ENCODE data around the gene RYR1. TPM values are rescaled to one million over a fixed set of nuclear protein-coding genes. Genes with fewer than 3 reads are reported as not detected.
"Not testable (repeated sequence)": the region's sequence is repeated elsewhere in the genome, so short reads cannot be mapped to it uniquely, and the experiment has no call there.

The RYR1 gene
- total RNA-seq, 1 donor from 2014 or later: 243 TPM

- Histone ChIP-seq H3K4me1 (ENCODE audit: control insufficient read depth in 3 of 3, insufficient read depth in 3 of 3, low read length in 3 of 3) (peaks cover 4 to 22% (median 19%) of the 10 kb centered on the region in 3 donors), H3K27ac (ENCODE audit: low read depth, low read length) (no peak overlapping the region), H3K36me3 (ENCODE audit: control insufficient read depth in 3 of 3, insufficient read depth in 3 of 3, low read length in 3 of 3) (peaks cover 63 to 80% (median 69%) of the 10 kb centered on the region in 3 donors), H3K27me3 (ENCODE audit: control insufficient read depth in 3 of 3, insufficient read depth in 3 of 3, low read length in 3 of 3) (no peaks in the 10 kb centered on the region), H3K9me3 (ENCODE audit: control insufficient read depth in 3 of 3, low read length in 3 of 3) (no peaks in the 10 kb centered on the region), H3K4me3 (ENCODE audit: low read length in 3 of 3) (no peak overlapping the region), H3K9ac (ENCODE audit: low read depth in 1 of 3, low read length in 3 of 3) (no peak overlapping the region)
Measured at GRCh38 chr19:38467541-38468525, 34.3 kb downstream of the RYR1 start.

- H3K4me3 ChIP-seq (ENCODE audit: low read length in 3 of 3): no peak overlapping the region
- no peak overlapping the region for H3K27ac ChIP-seq (ENCODE audit: low read depth, low read length)
- H3K9me3 ChIP-seq (ENCODE audit: control insufficient read depth in 3 of 3, low read length in 3 of 3): no peaks in the 10 kb centered on the region
- peaks cover 4 to 22% (median 19%) of the 10 kb centered on the region in 3 donors for H3K4me1 ChIP-seq (ENCODE audit: control insufficient read depth in 3 of 3, insufficient read depth in 3 of 3, low read length in 3 of 3)
- H3K36me3 ChIP-seq (ENCODE audit: control insufficient read depth in 3 of 3, insufficient read depth in 3 of 3, low read length in 3 of 3): peaks cover 64 to 77% (median 70%) of the 10 kb centered on the region in 3 donors
- no peak overlapping the region for H3K9ac ChIP-seq (ENCODE audit: low read depth in 1 of 3, low read length in 3 of 3)
- H3K27me3 ChIP-seq (ENCODE audit: control insufficient read depth in 3 of 3, insufficient read depth in 3 of 3, low read length in 3 of 3): no peaks in the 10 kb centered on the region
Measured at GRCh38 chr19:38469151-38469550, 35.7 kb downstream of the RYR1 start.

DNA sequence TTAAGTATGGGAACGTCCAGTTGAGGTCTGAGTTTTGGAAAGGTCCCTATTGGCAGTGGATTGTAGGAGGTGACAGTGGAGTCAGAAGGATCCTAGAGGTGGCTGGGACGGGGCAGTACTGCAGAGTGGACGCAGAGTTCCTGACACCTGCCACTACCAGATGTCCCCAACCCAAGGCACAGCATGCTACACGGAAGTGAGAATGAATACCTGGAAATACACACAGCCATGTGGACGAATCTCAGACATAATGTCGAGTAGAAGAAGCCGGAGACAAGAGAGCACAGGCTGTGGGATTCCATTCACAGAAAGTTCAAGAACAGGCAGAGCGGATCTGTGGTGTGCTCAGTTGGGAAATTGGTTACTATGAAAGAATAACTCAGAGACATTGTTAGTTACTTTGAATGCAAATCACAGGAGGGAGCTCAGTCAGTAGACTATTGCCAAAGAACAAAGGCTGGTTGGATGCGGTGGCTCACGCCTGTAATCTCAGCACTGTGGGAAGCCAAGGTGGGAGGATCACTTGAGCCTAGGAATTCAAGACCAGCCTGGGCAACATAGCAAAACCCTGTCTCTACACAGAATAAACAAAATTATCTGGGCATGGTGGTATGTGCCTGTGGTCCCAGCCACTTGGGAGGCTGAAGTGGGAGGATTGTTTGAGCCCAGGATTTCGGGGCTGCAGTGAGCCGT lies 37.4 kb downstream of the RYR1 start:
- Histone ChIP-seq H3K9ac (ENCODE audit: low read depth in 1 of 3, low read length in 3 of 3) (no peak overlapping the region), H3K4me1 (ENCODE audit: control insufficient read depth in 3 of 3, insufficient read depth in 3 of 3, low read length in 3 of 3) (peaks cover 4 to 22% (median 19%) of the 10 kb centered on the region in 3 donors), H3K27me3 (ENCODE audit: control insufficient read depth in 3 of 3, insufficient read depth in 3 of 3, low read length in 3 of 3) (no peaks in the 10 kb centered on the region), H3K27ac (ENCODE audit: low read depth, low read length) (no peak overlapping the region), H3K36me3 (ENCODE audit: control insufficient read depth in 3 of 3, insufficient read depth in 3 of 3, low read length in 3 of 3) (peaks cover 63 to 77% (median 72%) of the 10 kb centered on the region in 3 donors), H3K9me3 (ENCODE audit: control insufficient read depth in 3 of 3, low read length in 3 of 3) (no peaks in the 10 kb centered on the region), H3K4me3 (ENCODE audit: low read length in 3 of 3) (no peak overlapping the region)

GRCh38 chr19:38472725-38473124 lies 39.2 kb downstream of the RYR1 start:
- not testable (repeated sequence) for H3K27me3 ChIP-seq (ENCODE audit: control insufficient read depth in 3 of 3, insufficient read depth in 3 of 3, low read length in 3 of 3); H3K9ac ChIP-seq (ENCODE audit: low read depth in 1 of 3, low read length in 3 of 3); H3K4me3 ChIP-seq (ENCODE audit: low read length in 3 of 3); H3K9me3 ChIP-seq (ENCODE audit: control insufficient read depth in 3 of 3, low read length in 3 of 3); H3K27ac ChIP-seq (ENCODE audit: low read depth, low read length)
- peaks cover 4 to 22% (median 19%) of the 10 kb centered on the region in 3 donors for H3K4me1 ChIP-seq (ENCODE audit: control insufficient read depth in 3 of 3, insufficient read depth in 3 of 3, low read length in 3 of 3)
- peaks cover 58 to 76% (median 68%) of the 10 kb centered on the region in 3 donors for H3K36me3 ChIP-seq (ENCODE audit: control insufficient read depth in 3 of 3, insufficient read depth in 3 of 3, low read length in 3 of 3)

DNA sequence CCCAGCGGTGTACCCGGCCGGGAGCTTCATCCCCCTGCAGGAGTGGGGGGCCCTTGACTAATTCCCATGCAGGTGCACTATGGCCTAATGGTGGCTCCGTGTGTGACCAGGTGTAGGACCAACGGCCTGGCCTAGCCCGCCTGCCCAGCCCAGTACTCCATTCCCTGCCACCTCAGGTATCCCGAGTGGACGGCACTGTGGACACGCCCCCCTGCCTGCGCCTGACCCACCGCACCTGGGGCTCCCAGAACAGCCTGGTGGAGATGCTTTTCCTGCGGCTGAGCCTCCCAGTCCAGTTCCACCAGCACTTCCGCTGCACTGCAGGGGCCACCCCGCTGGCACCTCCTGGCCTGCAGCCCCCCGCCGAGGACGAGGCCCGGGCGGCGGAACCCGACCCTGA lies 39.7 kb downstream of the RYR1 start:
- no peaks in the 10 kb centered on the region for H3K9me3 ChIP-seq (ENCODE audit: control insufficient read depth in 3 of 3, low read length in 3 of 3)
- H3K4me3 ChIP-seq (ENCODE audit: low read length in 3 of 3): no peak overlapping the region
- no peaks in the 10 kb centered on the region for H3K27me3 ChIP-seq (ENCODE audit: control insufficient read depth in 3 of 3, insufficient read depth in 3 of 3, low read length in 3 of 3)
- no peak overlapping the region for H3K27ac ChIP-seq (ENCODE audit: low read depth, low read length)
- peaks cover 58 to 76% (median 68%) of the 10 kb centered on the region in 3 donors for H3K36me3 ChIP-seq (ENCODE audit: control insufficient read depth in 3 of 3, insufficient read depth in 3 of 3, low read length in 3 of 3)
- H3K9ac ChIP-seq (ENCODE audit: low read depth in 1 of 3, low read length in 3 of 3): no peak overlapping the region
- peaks cover 4 to 22% (median 16%) of the 10 kb centered on the region in 3 donors for H3K4me1 ChIP-seq (ENCODE audit: control insufficient read depth in 3 of 3, insufficient read depth in 3 of 3, low read length in 3 of 3)

DNA sequence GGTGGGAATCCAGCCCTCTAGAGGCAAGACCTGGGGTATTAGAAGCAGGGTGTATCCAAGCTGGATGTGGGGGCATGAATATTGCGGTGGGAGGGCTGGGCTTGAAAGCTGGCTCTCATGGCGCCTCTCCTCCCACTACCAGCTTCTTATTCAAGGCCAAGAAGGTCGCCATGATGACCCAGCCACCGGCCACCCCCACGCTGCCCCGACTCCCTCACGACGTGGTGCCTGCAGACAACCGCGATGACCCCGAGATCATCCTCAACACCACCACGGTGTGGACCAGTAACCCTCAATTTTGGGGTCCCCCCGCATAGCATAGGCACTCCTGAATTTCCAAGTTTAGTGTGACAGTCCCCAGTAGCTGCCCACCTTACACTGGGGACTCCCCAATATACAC lies 41.7 kb downstream of the RYR1 start:
- Histone ChIP-seq H3K9ac (ENCODE audit: low read depth in 1 of 3, low read length in 3 of 3) (no peak overlapping the region), H3K36me3 (ENCODE audit: control insufficient read depth in 3 of 3, insufficient read depth in 3 of 3, low read length in 3 of 3) (peaks cover 57 to 78% (median 68%) of the 10 kb centered on the region in 3 donors), H3K27me3 (ENCODE audit: control insufficient read depth in 3 of 3, insufficient read depth in 3 of 3, low read length in 3 of 3) (no peaks in the 10 kb centered on the region), H3K4me3 (ENCODE audit: low read length in 3 of 3) (no peak overlapping the region), H3K27ac (ENCODE audit: low read depth, low read length) (no peak overlapping the region), H3K9me3 (ENCODE audit: control insufficient read depth in 3 of 3, low read length in 3 of 3) (no peaks in the 10 kb centered on the region), H3K4me1 (ENCODE audit: control insufficient read depth in 3 of 3, insufficient read depth in 3 of 3, low read length in 3 of 3) (peaks cover 0 to 10% (median 0%) of the 10 kb centered on the region in 3 donors)

- Histone ChIP-seq H3K36me3 (ENCODE audit: control insufficient read depth in 3 of 3, insufficient read depth in 3 of 3, low read length in 3 of 3) (peaks cover 71 to 83% (median 74%) of the 10 kb centered on the region in 3 donors), H3K4me1 (ENCODE audit: control insufficient read depth in 3 of 3, insufficient read depth in 3 of 3, low read length in 3 of 3) (no peaks in the 10 kb centered on the region), H3K4me3 (ENCODE audit: low read length in 3 of 3) (no peak overlapping the region), H3K27me3 (ENCODE audit: control insufficient read depth in 3 of 3, insufficient read depth in 3 of 3, low read length in 3 of 3) (no peaks in the 10 kb centered on the region), H3K9ac (ENCODE audit: low read depth in 1 of 3, low read length in 3 of 3) (no peak overlapping the region), H3K27ac (ENCODE audit: low read depth, low read length) (no peak overlapping the region), H3K9me3 (ENCODE audit: control insufficient read depth in 3 of 3, low read length in 3 of 3) (no peaks in the 10 kb centered on the region)
Measured at GRCh38 chr19:38478273-38478971, 44.9 kb downstream of the RYR1 start.

- Histone ChIP-seq H3K9me3 (ENCODE audit: control insufficient read depth in 3 of 3, low read length in 3 of 3) (no peaks in the 10 kb centered on the region), H3K27ac (ENCODE audit: low read depth, low read length) (no peak overlapping the region), H3K27me3 (ENCODE audit: control insufficient read depth in 3 of 3, insufficient read depth in 3 of 3, low read length in 3 of 3) (no peaks in the 10 kb centered on the region)
Measured at GRCh38 chr19:38482496-38482895, 49.0 kb downstream of the RYR1 start.

DNA sequence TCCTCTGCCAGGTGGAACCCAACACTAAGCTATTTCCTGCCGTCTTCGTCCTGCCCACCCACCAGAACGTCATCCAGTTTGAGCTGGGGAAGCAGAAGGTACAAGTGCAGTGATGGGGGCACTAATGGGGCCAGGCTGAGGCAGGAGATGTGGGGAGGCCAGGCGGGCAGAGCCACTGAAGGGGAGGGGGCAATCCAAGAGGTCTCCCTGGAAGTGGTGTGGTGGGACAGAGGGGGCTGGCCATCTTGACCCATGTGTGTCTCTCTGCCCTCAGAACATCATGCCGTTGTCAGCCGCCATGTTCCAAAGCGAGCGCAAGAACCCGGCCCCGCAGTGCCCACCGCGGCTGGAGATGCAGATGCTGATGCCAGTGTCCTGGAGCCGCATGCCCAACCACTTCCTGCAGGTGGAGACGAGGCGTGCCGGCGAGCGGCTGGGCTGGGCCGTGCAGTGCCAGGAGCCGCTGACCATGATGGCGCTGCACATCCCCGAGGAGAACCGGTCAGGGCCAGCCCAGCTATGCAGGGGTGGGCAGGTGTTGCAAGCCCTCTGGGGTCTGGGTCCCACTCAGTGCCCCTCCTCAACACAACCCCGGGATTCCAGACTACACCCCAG lies 49.6 kb downstream of the RYR1 start:
- H3K9ac ChIP-seq (ENCODE audit: low read depth in 1 of 3, low read length in 3 of 3): no peak overlapping the region
- no peak overlapping the region for H3K27ac ChIP-seq (ENCODE audit: low read depth, low read length)
- H3K9me3 ChIP-seq (ENCODE audit: control insufficient read depth in 3 of 3, low read length in 3 of 3): no peaks in the 10 kb centered on the region
- H3K4me3 ChIP-seq (ENCODE audit: low read length in 3 of 3): no peak overlapping the region
- H3K27me3 ChIP-seq (ENCODE audit: control insufficient read depth in 3 of 3, insufficient read depth in 3 of 3, low read length in 3 of 3): no peaks in the 10 kb centered on the region
- H3K36me3 ChIP-seq (ENCODE audit: control insufficient read depth in 3 of 3, insufficient read depth in 3 of 3, low read length in 3 of 3): peaks cover 84 to 96% (median 85%) of the 10 kb centered on the region in 3 donors
- H3K4me1 ChIP-seq (ENCODE audit: control insufficient read depth in 3 of 3, insufficient read depth in 3 of 3, low read length in 3 of 3): no peaks in the 10 kb centered on the region

More at GRCh38 chr19:38482496-38482895, 49.0 kb downstream of the RYR1 start:
- H3K4me1 ChIP-seq (ENCODE audit: control insufficient read depth in 3 of 3, insufficient read depth in 3 of 3, low read length in 3 of 3): no peaks in the 10 kb centered on the region
- H3K36me3 ChIP-seq (ENCODE audit: control insufficient read depth in 3 of 3, insufficient read depth in 3 of 3, low read length in 3 of 3): peaks cover 84 to 96% (median 85%) of the 10 kb centered on the region in 3 donors
- H3K4me3 ChIP-seq (ENCODE audit: low read length in 3 of 3): no peak overlapping the region
- no peak overlapping the region for H3K9ac ChIP-seq (ENCODE audit: low read depth in 1 of 3, low read length in 3 of 3)

Measured in skeletal muscle tissue (tissue), 4 donors.